Measurements from ENCODE around the gene CLIP3.
"Not testable (repeated sequence)": the region's sequence is repeated elsewhere in the genome, so short reads cannot be mapped to it uniquely, and the experiment has no call there.

CLIP3 gene

GRCh38 chr19:36049080-36049698 is 16.5 kb upstream of the CLIP3 start:
- H3K4me3 ChIP-seq (ENCODE audit: severe bottlenecking): no peak overlapping the region
- H3K36me3 ChIP-seq (ENCODE audit: low read depth): peaks cover 3% of the 10 kb centered on the region; the same call in 1 of the 2 replicates
- no peak for TF ChIP-seq CTCF (IDR thresholded peaks at IDR 0.05; ENCODE audit: poor library complexity, severe bottlenecking)
- DNase-seq (ENCODE audit: low spot score): no peak
- peak overlapping the region; percentile 14 for H3K27ac ChIP-seq (ENCODE audit: poor library complexity, severe bottlenecking)
- no peaks in the 10 kb centered on the region for H3K27me3 ChIP-seq (ENCODE audit: insufficient read depth, poor library complexity, severe bottlenecking)
- peaks cover 3% of the 10 kb centered on the region for H3K4me1 ChIP-seq (ENCODE audit: insufficient read depth, poor library complexity, severe bottlenecking)
- no peaks in the 10 kb centered on the region for H3K9me3 ChIP-seq (ENCODE audit: severe bottlenecking)
- ATAC-seq (ENCODE audit: low read depth): no peak

- ATAC-seq (ENCODE audit: low read depth) (no peak), DNase-seq (ENCODE audit: low spot score) (no peak)
- H3K27ac ChIP-seq (ENCODE audit: poor library complexity, severe bottlenecking): no peak overlapping the region
- peaks cover 7% of the 10 kb centered on the region; the same call in 1 of the 2 replicates for H3K36me3 ChIP-seq (ENCODE audit: low read depth)
- no peaks in the 10 kb centered on the region for H3K9me3 ChIP-seq (ENCODE audit: severe bottlenecking)
- peaks cover 3% of the 10 kb centered on the region for H3K4me1 ChIP-seq (ENCODE audit: insufficient read depth, poor library complexity, severe bottlenecking)
- no peak for TF ChIP-seq CTCF (IDR thresholded peaks at IDR 0.05; ENCODE audit: poor library complexity, severe bottlenecking)
- H3K27me3 ChIP-seq (ENCODE audit: insufficient read depth, poor library complexity, severe bottlenecking): no peaks in the 10 kb centered on the region
- no peak overlapping the region for H3K4me3 ChIP-seq (ENCODE audit: severe bottlenecking)
These were observed 15.2 kb upstream of the CLIP3 start for GRCh38 chr19:36047835-36048234.

GRCh38 chr19:36046443-36047050 is 13.9 kb upstream of the CLIP3 start:
- Histone ChIP-seq H3K36me3 (ENCODE audit: low read depth) (peaks cover 8% of the 10 kb centered on the region), H3K27me3 (ENCODE audit: insufficient read depth, poor library complexity, severe bottlenecking) (no peaks in the 10 kb centered on the region), H3K9me3 (ENCODE audit: severe bottlenecking) (no peaks in the 10 kb centered on the region), H3K4me1 (ENCODE audit: insufficient read depth, poor library complexity, severe bottlenecking) (peaks cover 6% of the 10 kb centered on the region), H3K27ac (ENCODE audit: poor library complexity, severe bottlenecking) (no peak overlapping the region), H3K4me3 (ENCODE audit: severe bottlenecking) (no peak overlapping the region)
- no peak for TF ChIP-seq CTCF (IDR thresholded peaks at IDR 0.05; ENCODE audit: poor library complexity, severe bottlenecking)
- ATAC-seq (ENCODE audit: low read depth): no peak
- DNase-seq (ENCODE audit: low spot score): no peak

- ATAC-seq (ENCODE audit: low read depth): no peak
- Histone ChIP-seq H3K27ac (ENCODE audit: poor library complexity, severe bottlenecking) (no peak overlapping the region), H3K9me3 (ENCODE audit: severe bottlenecking) (no peaks in the 10 kb centered on the region), H3K4me1 (ENCODE audit: insufficient read depth, poor library complexity, severe bottlenecking) (peaks cover 7% of the 10 kb centered on the region), H3K36me3 (ENCODE audit: low read depth) (peaks cover 11% of the 10 kb centered on the region), H3K4me3 (ENCODE audit: severe bottlenecking) (no peak overlapping the region), H3K27me3 (ENCODE audit: insufficient read depth, poor library complexity, severe bottlenecking) (no peaks in the 10 kb centered on the region)
- no peak for DNase-seq (ENCODE audit: low spot score)
- TF ChIP-seq CTCF (IDR thresholded peaks at IDR 0.05; ENCODE audit: poor library complexity, severe bottlenecking): no peak
These were observed 11.3 kb upstream of the CLIP3 start for GRCh38 chr19:36043952-36044351.

- TF ChIP-seq CTCF (IDR thresholded peaks at IDR 0.05; ENCODE audit: poor library complexity, severe bottlenecking): no peak
- Histone ChIP-seq H3K9me3 (ENCODE audit: severe bottlenecking) (no peaks in the 10 kb centered on the region), H3K27ac (ENCODE audit: poor library complexity, severe bottlenecking) (peak overlapping the region; percentile 25), H3K4me1 (ENCODE audit: insufficient read depth, poor library complexity, severe bottlenecking) (peaks cover 7% of the 10 kb centered on the region), H3K36me3 (ENCODE audit: low read depth) (peaks cover 11% of the 10 kb centered on the region), H3K27me3 (ENCODE audit: insufficient read depth, poor library complexity, severe bottlenecking) (no peaks in the 10 kb centered on the region), H3K4me3 (ENCODE audit: severe bottlenecking) (no peak overlapping the region)
- DNase-seq (ENCODE audit: low spot score) (no peak), ATAC-seq (ENCODE audit: low read depth) (peak; percentile 92)
These were observed 9.2 kb upstream of the CLIP3 start for GRCh38 chr19:36041831-36042230.

- H3K27ac ChIP-seq (ENCODE audit: poor library complexity, severe bottlenecking); H3K4me1 ChIP-seq (ENCODE audit: insufficient read depth, poor library complexity, severe bottlenecking): not testable (repeated sequence)
These were observed 8.4 kb upstream of the CLIP3 start for GRCh38 chr19:36041092-36041491.

More at GRCh38 chr19:36041092-36041491, 8.4 kb upstream of the CLIP3 start:
- not testable (repeated sequence) for DNase-seq (ENCODE audit: low spot score); ATAC-seq (ENCODE audit: low read depth); H3K4me3 ChIP-seq (ENCODE audit: severe bottlenecking); H3K9me3 ChIP-seq (ENCODE audit: severe bottlenecking); H3K27me3 ChIP-seq (ENCODE audit: insufficient read depth, poor library complexity, severe bottlenecking)
- peaks cover 11% of the 10 kb centered on the region for H3K36me3 ChIP-seq (ENCODE audit: low read depth)

Measured in RWPE2 (cell line).